ENCODE measurements around the gene CORIN.
"Not testable (repeated sequence)": the region's sequence is repeated elsewhere in the genome, so short reads cannot be mapped to it uniquely, and the experiment has no call there.

CORIN gene

DNA sequence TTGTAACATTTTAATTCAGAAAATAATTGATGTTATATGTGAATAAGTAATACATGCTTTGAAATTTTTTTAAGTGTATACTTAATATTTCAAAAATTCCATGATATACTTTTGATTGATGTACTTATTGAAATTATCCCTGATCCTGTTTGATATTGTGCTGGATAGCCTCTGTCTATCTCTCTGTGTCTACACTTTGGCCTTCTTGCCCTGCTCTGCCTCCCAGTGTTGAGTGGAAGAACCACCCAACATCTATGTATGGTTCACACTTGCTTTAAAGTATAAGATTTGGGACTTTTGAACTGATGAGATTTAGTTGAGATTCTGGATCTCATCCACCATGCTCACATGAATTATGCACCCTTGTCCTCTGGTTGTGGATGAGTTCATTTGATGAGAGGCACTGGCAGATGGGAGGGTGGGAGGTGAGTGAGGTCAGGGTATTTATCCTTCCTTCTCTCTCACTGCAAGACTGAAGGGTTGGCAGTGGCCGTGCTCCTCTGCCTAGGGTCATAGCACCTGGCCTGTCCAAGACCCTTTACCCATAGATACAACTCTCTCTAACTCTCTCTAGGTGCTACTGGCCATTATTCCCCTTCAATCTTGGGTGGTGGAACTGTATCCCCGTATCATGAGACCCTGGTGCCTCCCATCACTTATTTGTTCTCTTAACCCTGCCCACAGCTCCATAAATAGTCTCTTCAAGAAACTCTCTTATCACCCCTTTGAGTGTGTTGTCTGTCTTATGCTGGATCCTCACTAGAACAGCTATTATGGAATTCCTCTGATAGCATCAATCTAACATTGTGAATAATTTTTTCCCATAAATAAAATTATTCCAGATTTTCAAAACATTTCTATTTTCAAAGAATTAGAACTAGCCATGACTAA is 75.2 kb downstream of the CORIN start:
- DNase-seq, result no peak

- not testable (repeated sequence) for DNase-seq
Observed at GRCh38 chr4:47753316-47753715, 84.6 kb downstream of the CORIN start.

DNA sequence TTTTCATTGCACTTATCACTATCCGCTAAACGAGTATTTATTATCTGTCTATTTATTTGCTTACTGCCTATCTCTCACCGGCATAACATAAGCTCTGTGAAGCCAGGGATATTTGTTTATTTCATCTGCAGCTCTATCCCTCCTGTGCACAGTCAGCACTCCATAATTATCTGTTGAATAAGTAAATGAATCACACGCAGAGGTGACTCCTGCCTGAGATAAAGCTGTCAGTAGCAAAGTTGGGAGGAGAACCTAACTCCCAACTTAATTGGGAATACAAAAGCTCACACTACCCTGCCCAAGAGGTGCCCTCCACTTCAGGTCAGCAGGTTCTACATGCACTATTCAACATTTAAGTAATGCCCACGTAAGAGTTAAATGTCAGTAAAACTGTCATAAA is 85.7 kb downstream of the CORIN start:
- no peak for DNase-seq

- DNase-seq, result no peak
Observed at GRCh38 chr4:47750788-47751187, 87.1 kb downstream of the CORIN start.

DNA sequence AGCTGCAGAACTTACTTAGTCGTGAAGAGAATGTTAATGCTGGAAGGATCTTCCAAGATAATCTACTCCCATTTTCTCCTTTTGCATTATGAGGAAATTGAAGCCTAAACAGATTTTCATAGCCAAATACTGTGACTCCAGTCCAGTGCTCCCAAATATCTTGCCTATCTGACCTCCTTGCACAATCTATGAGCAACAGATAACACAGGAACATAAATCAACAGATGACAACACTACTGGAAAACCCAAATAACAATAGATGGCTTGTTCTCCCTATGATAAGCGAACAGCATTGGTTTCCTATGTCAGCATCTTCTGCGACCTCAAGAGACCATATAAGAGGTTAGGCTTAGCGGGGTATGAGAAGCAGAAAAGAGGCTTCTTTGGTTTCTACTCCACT is 88.0 kb downstream of the CORIN start:
- DNase-seq, result no peak

DNA sequence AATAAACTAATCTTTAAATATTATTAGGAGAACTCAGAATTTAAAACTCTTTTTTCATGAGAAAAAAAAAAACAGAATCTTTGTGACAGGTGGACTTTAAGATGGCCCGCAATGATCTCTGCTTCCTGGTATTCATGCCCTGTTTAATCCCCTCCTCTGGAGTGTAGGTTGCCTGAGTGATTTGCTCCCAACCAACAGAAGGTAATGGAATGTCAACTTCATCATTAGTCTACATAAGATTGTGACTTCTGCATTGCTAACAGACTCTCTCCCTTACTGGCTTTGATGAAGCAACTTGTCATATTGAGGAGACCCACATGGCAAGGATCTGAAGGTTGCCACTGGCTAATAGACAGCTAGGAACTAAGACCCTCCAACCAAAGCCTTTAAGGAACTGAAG is 88.8 kb downstream of the CORIN start:
- DNase-seq, result no peak

DNA sequence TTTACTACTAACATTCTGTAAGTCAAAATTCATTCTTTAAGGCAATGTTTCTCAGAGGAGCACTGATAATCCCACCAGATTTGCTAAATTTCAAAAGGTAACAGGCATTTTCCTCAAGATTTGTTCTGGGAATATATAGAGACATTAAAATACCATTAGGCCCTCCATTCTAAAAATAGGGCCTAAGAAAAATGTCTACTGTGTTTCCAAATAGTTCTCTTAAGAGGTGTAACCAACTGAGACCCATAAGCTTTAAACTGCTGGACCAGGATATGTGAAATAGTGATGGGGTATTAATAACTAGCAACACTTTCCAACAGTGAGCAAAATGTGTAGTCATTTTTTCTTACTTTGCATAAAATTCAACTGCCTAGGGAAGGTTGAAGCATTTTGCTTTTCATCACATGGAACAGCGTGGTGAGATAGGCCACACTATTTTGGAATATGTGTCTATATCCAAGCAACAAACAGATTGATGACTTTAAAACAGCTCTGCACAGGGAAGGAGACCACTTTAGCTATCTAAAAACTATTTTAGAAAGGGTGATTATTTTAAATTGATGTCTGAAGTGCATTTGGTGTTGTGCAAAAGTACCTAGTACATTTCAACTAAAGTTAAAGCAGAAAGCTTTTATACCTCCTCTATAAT is 89.9 kb downstream of the CORIN start:
- no peak for DNase-seq

- no peak for DNase-seq
Observed at GRCh38 chr4:47747211-47747610, 90.7 kb downstream of the CORIN start.

- no peak for DNase-seq
Observed at GRCh38 chr4:47746122-47746521, 91.7 kb downstream of the CORIN start.

DNA sequence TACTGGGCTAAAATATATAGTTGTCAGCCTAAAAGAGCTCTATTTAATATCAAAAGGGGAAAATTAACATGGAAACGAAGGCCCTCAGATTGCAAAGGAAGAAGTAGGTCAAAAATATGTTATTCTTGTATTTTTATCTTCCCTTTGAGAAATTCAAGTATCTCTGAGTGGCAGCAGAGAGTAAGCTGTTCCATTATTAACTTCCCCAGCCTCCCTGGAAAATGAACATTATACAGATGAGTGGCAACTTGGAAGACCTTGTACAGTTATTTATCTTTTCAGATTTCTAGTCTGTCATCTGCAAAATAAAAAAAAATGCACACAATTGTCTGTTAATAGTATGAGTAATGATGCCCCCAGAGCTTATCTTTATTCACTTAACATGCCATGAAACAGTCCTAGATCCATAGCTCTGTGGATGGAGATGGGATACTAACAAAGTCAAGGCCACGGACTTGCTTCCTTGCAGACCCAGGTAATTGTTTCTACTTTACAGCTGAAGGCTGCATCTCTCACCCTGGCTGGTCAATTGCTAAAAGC is 93.0 kb downstream of the CORIN start:
- no peak for DNase-seq

GRCh38 chr4:47744253-47744652 is 93.6 kb downstream of the CORIN start:
- DNase-seq, result no peak

- no peak for DNase-seq
Observed at GRCh38 chr4:47741200-47741599, 96.7 kb downstream of the CORIN start.

- DNase-seq, result no peak
Observed at GRCh38 chr4:47737326-47737725, 100.5 kb downstream of the CORIN start.

- DNase-seq, result no peak
Observed at GRCh38 chr4:47736555-47736954, 101.3 kb downstream of the CORIN start.

DNA sequence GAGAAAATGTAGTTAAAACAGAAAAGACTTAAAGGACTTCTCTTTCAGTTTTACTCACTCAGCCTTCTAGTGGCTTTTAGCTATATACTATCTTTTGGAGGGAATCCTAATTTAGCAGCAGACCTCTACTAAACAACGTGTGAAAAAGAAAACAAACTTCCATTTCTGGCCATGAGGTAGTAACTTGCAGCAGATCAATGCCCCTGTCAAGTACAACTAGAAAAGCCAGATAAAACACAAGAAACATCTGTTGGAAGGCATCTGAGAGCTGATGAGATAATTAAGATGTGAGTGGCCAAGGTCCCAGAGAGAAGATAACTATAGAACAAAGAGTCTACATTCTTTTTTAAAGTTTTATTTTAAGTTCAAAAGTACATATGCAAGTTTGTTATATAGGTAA is 101.7 kb downstream of the CORIN start:
- no peak for DNase-seq

DNA sequence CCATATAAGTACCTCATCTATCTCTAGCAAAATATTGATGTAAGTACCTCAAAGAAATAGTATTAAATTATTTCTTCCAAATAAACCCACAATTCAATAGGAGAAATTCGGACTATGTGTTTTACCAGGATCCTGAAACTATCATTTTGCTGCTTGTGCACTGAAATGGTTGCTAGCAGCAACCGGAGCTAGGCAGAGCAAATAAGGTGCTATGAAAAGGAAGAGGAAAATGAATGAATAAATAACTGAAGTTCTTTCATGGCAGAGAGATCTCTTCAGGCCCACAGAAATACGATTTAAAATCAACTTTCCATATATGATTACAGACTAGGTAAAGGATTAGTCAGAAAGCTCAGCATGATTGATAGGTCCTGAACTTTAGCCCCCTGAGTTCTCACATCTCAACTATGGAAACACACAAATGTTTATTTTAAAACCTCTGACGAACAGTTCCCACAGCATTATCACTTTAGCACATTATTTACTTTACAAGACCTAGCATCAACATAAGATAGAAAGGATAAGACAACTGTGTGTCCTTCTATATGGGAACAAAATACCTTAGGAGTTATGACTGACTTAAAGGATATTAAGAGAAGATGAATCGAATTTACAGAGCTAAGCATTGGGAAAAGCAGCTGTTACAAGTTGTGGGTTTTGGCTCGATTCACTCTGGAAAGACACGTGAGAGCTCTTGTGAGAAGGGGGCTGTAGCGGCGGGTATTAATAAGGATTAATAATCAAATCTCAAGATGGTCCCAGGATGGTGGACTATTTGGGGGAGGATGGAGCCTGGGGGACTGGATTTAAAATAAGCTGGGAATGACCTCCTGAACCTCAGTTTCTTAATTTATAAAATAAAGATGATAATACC is 104.3 kb downstream of the CORIN start:
- DNase-seq, result no peak

DNA sequence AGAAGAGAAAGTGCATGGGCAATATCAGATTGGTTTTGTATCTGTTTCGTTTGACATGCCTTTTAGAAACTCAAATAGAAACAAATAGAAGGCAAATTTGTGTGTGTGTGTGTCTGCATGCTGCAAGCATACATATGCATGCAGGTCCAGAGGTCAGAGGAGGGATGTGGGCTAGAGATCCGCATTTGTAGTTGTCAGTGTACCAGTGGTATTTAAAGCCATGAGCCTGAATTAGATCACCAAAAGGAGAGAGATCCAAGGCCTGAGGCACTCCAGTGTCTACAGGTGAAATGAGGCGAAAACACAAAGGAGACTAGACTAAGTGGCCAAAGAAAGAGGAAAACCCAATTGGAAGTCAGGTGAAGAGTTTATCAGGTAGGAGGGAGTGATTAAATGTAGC is 106.7 kb downstream of the CORIN start:
- DNase-seq, result no peak

GRCh38 chr4:47729131-47729680 is 108.7 kb downstream of the CORIN start:
- no peak for DNase-seq

DNA sequence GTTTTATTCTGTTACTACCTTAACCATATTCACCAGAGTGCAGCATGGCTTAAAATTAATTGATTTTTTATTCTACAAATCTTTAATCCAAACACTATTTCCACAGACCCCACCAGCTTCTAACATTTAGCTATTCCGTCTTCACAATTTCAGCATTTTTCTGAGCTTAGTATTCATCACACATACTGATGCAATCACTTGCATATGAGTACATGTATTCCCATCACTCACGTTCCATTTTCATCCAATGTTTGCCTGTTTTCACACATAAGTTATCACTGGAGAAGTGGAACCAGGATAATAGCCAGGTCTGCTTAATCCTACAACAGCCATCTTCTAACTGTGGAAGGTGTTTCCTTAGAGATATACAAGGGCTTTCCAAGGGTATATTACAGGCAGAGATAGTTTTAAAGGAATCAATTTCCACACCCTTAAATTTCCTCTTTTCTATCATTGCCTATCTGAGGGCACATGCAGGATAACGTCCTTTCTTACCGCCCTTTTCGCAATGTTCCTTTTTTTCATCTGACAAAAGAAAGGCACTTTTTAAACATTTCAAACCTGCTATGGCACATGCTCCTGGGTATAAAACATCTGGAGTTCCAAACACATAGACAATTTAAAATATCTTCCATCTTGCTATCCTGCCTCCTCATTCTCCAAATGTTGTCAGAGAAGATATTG is 115.8 kb downstream of the CORIN start:
- DNase-seq, result no peak

DNA sequence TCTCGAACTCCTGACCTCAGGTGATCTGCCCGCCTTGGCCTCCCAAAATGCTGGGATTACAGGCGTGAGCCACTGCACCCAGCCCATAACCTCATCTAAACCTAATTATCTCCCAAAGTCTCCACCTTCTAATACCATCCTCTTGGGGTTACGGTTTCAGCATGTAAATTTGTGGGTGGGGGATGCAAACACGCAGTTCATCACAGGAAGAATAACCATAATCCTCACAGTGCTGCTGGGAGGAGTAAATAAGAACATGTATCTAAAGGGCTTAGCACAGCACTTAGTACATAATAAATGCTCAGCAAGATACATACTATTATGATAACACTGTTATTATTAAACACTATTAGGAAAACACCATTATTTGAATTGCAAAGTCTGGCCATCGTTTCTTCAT is 116.4 kb downstream of the CORIN start:
- DNase-seq, result no peak

DNA sequence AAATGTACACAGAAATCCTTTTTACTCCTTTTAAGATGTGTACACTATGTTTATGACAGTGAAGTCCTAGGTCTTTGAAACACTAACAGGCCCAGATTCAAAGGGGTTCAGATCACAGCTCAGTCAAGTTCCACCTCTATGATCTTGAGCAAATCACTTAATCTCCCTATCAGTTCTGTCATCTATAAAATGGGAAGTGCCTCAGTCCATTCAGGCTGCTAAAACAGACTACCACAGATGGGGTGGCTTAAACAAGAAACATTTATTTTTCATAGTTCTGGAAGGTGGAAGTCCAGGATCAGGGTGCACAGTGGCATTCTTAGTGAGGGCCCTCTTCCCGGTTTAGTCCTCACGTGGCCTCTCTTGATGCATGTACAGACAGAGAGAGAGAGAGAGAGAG is 117.1 kb downstream of the CORIN start:
- no peak for DNase-seq

DNA sequence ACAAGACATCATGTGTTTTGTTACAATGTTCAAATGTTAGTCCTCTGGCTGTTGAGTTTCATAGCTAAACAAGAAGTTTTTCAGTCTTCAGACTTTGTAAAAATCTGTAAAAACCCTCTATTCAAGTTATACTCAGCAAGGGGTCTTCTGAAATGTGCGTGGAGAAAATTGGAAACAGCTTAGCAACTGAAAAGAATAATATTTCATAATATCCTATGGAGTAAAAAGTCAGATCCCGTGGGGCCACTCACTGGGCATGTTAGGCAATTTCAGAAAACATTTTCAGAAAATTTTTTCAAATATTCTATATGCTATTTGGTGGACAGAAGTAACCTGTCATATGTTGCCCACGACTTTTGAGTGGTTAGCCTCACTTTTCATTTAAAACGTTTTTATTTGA is 118.3 kb downstream of the CORIN start:
- no peak for DNase-seq

Measured in NCI-H187 treated with DMSO at 0.1 percent for 48 hours (cell line).